Cardiac septum (tissue), 1 donor: ENCODE measurements around the gene XDH. TPM values are rescaled to one million over a fixed set of nuclear protein-coding genes. Genes with fewer than 3 reads are reported as not detected.

Source experiments
- DNase-seq: peaks from one replicate; pipeline ENCODE4 v3.0.0-alpha.2; 2020; ENCODE audit warnings: low spot score
- intact Hi-C: fragments of 100-400 bp; cut with DNase I; formaldehyde crosslinking; loops from one replicate; pipeline ENCODE4 v1.14.0; 2022
- total RNA-seq: library from RNA; stranded (reverse); fragmentation: NEBNext Ultra II Directional; extraction: Animal tissue kit (Norgen Biotek cat#: 25700); gene quantifications from one replicate; pipeline ENCODE4 v1.2.1, GENCODE V29; 2021
- donor health status: DM: no; HTN: no; CAD: no.

The XDH gene
- total RNA-seq, 1 donor from 2014 or later: not detected

- DNase-seq: no peak
- intact Hi-C loops: no loop called here
Observed at GRCh38 chr2:31406593-31407385, 7.8 kb downstream of the XDH start.

GRCh38 chr2:31404827-31405226, 9.7 kb downstream of the XDH start:
- intact Hi-C loops: no loop called here
- no peak for DNase-seq

GRCh38 chr2:31404302-31404701, 10.2 kb downstream of the XDH start:
- intact Hi-C loops: no loop called here
- DNase-seq: no peak

- intact Hi-C loops: no loop called here
- DNase-seq: no peak
Observed at GRCh38 chr2:31402388-31402787, 12.2 kb downstream of the XDH start.

- intact Hi-C loops: no loop called here
- no peak for DNase-seq
Observed at GRCh38 chr2:31401580-31401979, 13.0 kb downstream of the XDH start.

GRCh38 chr2:31398881-31399280, 15.7 kb downstream of the XDH start:
- intact Hi-C loops: no loop called here

GRCh38 chr2:31397094-31397493, 17.4 kb downstream of the XDH start:
- intact Hi-C loops: no loop called here
- DNase-seq: no peak

More at GRCh38 chr2:31398881-31399280, 15.7 kb downstream of the XDH start:
- DNase-seq: no peak

- intact Hi-C loops: no loop called here
- DNase-seq: no peak
Observed at GRCh38 chr2:31390324-31390723, 24.2 kb downstream of the XDH start.

GRCh38 chr2:31388736-31389135, 25.8 kb downstream of the XDH start:
- intact Hi-C loops: no loop called here
- no peak for DNase-seq

- intact Hi-C loops: no loop called here
- no peak for DNase-seq
Observed at GRCh38 chr2:31387850-31388249, 26.7 kb downstream of the XDH start.

- no peak for DNase-seq
- intact Hi-C loops: no loop called here
Observed at GRCh38 chr2:31386648-31387047, 27.9 kb downstream of the XDH start.

- no peak for DNase-seq
- intact Hi-C loops: no loop called here
Observed at GRCh38 chr2:31386172-31386571, 28.4 kb downstream of the XDH start.

- no peak for DNase-seq
Observed at GRCh38 chr2:31384771-31385276, 29.7 kb downstream of the XDH start.

GRCh38 chr2:31384351-31384750, 30.2 kb downstream of the XDH start:
- intact Hi-C loops: no loop called here
- no peak for DNase-seq

More at GRCh38 chr2:31384771-31385276, 29.7 kb downstream of the XDH start:
- intact Hi-C loops: no loop called here

- DNase-seq: no peak
- intact Hi-C loops: no loop called here
Observed at GRCh38 chr2:31383471-31384153, 30.9 kb downstream of the XDH start.

GRCh38 chr2:31382452-31383120, 32.0 kb downstream of the XDH start:
- intact Hi-C loops: no loop called here
- no peak for DNase-seq

- intact Hi-C loops: no loop called here
- DNase-seq: no peak
Observed at GRCh38 chr2:31381601-31382000, 32.9 kb downstream of the XDH start.

- intact Hi-C loops: no loop called here
- no peak for DNase-seq
Observed at GRCh38 chr2:31380243-31380642, 34.3 kb downstream of the XDH start.

- intact Hi-C loops: no loop called here
Observed at GRCh38 chr2:31379747-31380146, 34.8 kb downstream of the XDH start.

GRCh38 chr2:31378791-31379501, 35.6 kb downstream of the XDH start:
- DNase-seq: no peak
- intact Hi-C loops: no loop called here

More at GRCh38 chr2:31379747-31380146, 34.8 kb downstream of the XDH start:
- no peak for DNase-seq
